Measurements from ENCODE around the gene CEP104.
A peak's percentile ranks its signal among the peaks of the same experiment; 100 is the strongest.

CEP104 gene

GRCh38 chr1:3776231-3776961 is 80.6 kb downstream of the CEP104 start:
- DNase-seq, result no peak

GRCh38 chr1:3775490-3776230 is 81.4 kb downstream of the CEP104 start:
- DNase-seq, result peak; percentile 73

- no peak for DNase-seq
These were observed 82.0 kb downstream of the CEP104 start for GRCh38 chr1:3774946-3775489.

GRCh38 chr1:3774276-3774945 is 82.6 kb downstream of the CEP104 start:
- DNase-seq, result no peak

GRCh38 chr1:3773572-3774275 is 83.3 kb downstream of the CEP104 start:
- DNase-seq, result no peak

GRCh38 chr1:3772715-3773571 is 84.1 kb downstream of the CEP104 start, which contains the start of gene SMIM1:
Gene SMIM1 (plus strand): TSS chr1:3772749. CDS start chr1:3775374, 2,625 bp downstream.
- DNase-seq, result no peak

- peak; percentile 94 for DNase-seq
These were observed 84.8 kb downstream of the CEP104 start for GRCh38 chr1:3772027-3772714.

GRCh38 chr1:3771108-3772026 is 85.6 kb downstream of the CEP104 start:
- DNase-seq, result no peak

GRCh38 chr1:3770047-3770765 is 86.8 kb downstream of the CEP104 start:
- no peak for DNase-seq

GRCh38 chr1:3768811-3769390 is 88.1 kb downstream of the CEP104 start:
- DNase-seq, result no peak

GRCh38 chr1:3767328-3767925 is 89.6 kb downstream of the CEP104 start:
- DNase-seq, result no peak

- no peak for DNase-seq
These were observed 93.5 kb downstream of the CEP104 start for GRCh38 chr1:3763351-3764125.

GRCh38 chr1:3762873-3763228 is 94.2 kb downstream of the CEP104 start:
- DNase-seq, result no peak

- DNase-seq, result no peak
These were observed 94.7 kb downstream of the CEP104 start for GRCh38 chr1:3762151-3762872.

Data from femur (tissue), 1 donor.